ENCODE measurements around the gene DOCK3. TPM values are rescaled to one million over a fixed set of nuclear protein-coding genes. Genes with fewer than 3 reads are reported as not detected.

The DOCK3 gene
- total and polyA plus RNA-seq, 2 of the 4 experiments (the other 2 are of a cell fraction): under 0.01 to 0.12 TPM

DNA sequence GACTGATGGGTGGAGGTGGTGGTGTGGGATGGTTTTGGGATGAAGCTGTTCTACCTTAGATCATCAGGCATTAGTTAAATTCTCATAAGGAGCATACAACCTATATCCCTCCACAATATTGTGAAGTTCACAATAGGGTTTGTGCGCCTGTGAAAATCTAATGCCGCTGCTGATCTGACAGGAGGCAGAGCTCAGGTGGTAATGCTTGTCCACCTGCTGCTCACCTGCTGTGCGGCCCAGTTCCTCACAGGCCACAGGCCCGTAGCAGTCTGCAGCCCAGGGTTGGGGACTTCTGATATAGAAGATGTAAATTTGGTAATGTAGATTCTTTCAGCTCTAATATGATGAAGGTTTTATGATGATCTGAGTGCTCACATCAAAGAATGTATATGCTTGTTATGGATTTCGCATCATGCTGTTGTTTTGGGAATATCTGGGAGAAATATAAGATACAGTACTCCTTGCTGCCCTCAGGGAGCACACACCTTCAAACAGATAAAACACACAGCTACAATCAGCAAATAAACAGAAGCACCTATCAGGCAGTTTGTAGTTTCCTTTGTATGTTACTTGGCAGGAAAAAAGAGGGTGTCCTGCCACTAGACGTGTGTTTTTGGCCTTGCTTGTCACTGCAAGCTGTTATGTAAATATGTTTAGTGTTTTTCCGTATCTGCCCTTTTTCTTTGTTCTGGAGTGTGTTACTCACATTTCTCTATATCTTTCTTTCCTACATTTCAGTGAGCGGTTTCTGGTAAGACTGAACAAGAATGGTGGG lies 471.3 kb downstream of the DOCK3 start:
- ATAC-seq (ENCODE audit: low read depth): no peak
- dilution Hi-C loops (cut with HindIII; ENCODE audit: low sequenced_read_pairs, unreplicated experiment) (no loop called here), in situ Hi-C loops (cut with MboI; ENCODE audit: low sequenced_read_pairs) (no loop called here), intact Hi-C loops (cut with micrococcal nuclease) (no loop called here)
- Histone ChIP-seq H2BK5ac (ENCODE audit: low read depth, low read length, poor library complexity, severe bottlenecking) (no peak overlapping the region), H3K4me1 (ENCODE audit: control insufficient read depth, insufficient read depth, low read length) (no peaks in the 10 kb centered on the region), H3K4me3 (ENCODE audit: insufficient read depth, low read depth, low read length) (no peak overlapping the region), H3K27me3 (ENCODE audit: control insufficient read depth, insufficient read depth, low read length) (no peaks in the 10 kb centered on the region), H4K20me1 (ENCODE audit: insufficient read depth, low read length) (no peaks in the 10 kb centered on the region), H2BK120ac (ENCODE audit: low read depth, low read length) (no peak overlapping the region), H4K91ac (ENCODE audit: insufficient read depth, low read depth, low read length) (no peak overlapping the region), H3K18ac (ENCODE audit: low read depth, low read length) (no peak overlapping the region), H4K5ac (ENCODE audit: low read depth, low read length) (no peak overlapping the region), H3K9me3 (ENCODE audit: control insufficient read depth, insufficient read depth, low read length) (peaks cover 2% of the 10 kb centered on the region; the same call in 1 of the 2 replicates), H3K23ac (ENCODE audit: low read depth, low read length) (no peak overlapping the region), H2AK9ac (replicated peaks; ENCODE audit: low read depth, low read length, poor library complexity) (no peak overlapping the region), H3K79me1 (ENCODE audit: low read depth in 1 of 2, low read length in 2 of 2) (no peaks in the 10 kb centered on the region), H3K56ac (ENCODE audit: extremely low read depth, insufficient read depth, low read length) (no peak overlapping the region), H3K4me2 (ENCODE audit: low read depth, low read length) (no peak overlapping the region), H3K4ac (ENCODE audit: low read depth, low read length) (no peak overlapping the region), H4K8ac (ENCODE audit: low read depth in 2 of 2, low read length in 2 of 2) (no peak overlapping the region), H3K9me1 (ENCODE audit: insufficient read depth, low read length) (no peaks in the 10 kb centered on the region), H2AFZ (replicated peaks; ENCODE audit: low read length, poor library complexity) (no peak overlapping the region), H2BK20ac (ENCODE audit: low read depth, low read length) (no peak overlapping the region), H3K27ac (ENCODE audit: insufficient read depth, low read length) (no peak overlapping the region), H3K14ac (replicated peaks; ENCODE audit: low read depth, low read length) (no peak overlapping the region), H3K36me3 (ENCODE audit: control insufficient read depth, insufficient read depth, low read length) (no peaks in the 10 kb centered on the region), H2AK5ac (ENCODE audit: low read depth, low read length) (no peak overlapping the region), H2BK15ac (ENCODE audit: low read depth, low read length) (no peak overlapping the region), H3K9ac (ENCODE audit: low read depth, low read length) (no peak overlapping the region)
- no TSS peak for BruUV-seq (replicated peaks)
- DNase-seq: no peak
- POLR2A ChIA-PET (ENCODE audit: unreplicated experiment): no interaction called here
- WGBS, 2 experiments (ENCODE audit: extremely low coverage in 2 of 2, insufficient read length in 1 of 2): 90% methylated on average over 2 of the region's 8 CpGs; no CpG with 5 or more reads in 1 of the 2 experiments
- CTCF ChIA-PET: no interaction called here
- TF ChIP-seq MAZ (IDR thresholded peaks at IDR 0.05; ENCODE audit: borderline replicate concordance, low read depth, low read length): no peak
- TF ChIP-seq MAFK (IDR thresholded peaks at IDR 0.05; ENCODE audit: low read depth, low read length): no peak
- no peak for TF ChIP-seq BHLHE40 (IDR thresholded peaks at IDR 0.05; ENCODE audit: low read depth, low read length)
- TF ChIP-seq, protein P1, sequence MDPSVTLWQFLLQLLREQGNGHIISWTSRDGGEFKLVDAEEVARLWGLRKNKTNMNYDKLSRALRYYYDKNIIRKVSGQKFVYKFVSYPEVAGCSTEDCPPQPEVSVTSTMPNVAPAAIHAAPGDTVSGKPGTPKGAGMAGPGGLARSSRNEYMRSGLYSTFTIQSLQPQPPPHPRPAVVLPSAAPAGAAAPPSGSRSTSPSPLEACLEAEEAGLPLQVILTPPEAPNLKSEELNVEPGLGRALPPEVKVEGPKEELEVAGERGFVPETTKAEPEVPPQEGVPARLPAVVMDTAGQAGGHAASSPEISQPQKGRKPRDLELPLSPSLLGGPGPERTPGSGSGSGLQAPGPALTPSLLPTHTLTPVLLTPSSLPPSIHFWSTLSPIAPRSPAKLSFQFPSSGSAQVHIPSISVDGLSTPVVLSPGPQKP (IDR thresholded peaks at IDR 0.05; ENCODE audit: borderline replicate concordance, low read depth, low read length): no peak
- no peak for TF ChIP-seq NFE2L2 (IDR thresholded peaks at IDR 0.05; ENCODE audit: low read depth, low read length)
- TF ChIP-seq, protein P2, sequence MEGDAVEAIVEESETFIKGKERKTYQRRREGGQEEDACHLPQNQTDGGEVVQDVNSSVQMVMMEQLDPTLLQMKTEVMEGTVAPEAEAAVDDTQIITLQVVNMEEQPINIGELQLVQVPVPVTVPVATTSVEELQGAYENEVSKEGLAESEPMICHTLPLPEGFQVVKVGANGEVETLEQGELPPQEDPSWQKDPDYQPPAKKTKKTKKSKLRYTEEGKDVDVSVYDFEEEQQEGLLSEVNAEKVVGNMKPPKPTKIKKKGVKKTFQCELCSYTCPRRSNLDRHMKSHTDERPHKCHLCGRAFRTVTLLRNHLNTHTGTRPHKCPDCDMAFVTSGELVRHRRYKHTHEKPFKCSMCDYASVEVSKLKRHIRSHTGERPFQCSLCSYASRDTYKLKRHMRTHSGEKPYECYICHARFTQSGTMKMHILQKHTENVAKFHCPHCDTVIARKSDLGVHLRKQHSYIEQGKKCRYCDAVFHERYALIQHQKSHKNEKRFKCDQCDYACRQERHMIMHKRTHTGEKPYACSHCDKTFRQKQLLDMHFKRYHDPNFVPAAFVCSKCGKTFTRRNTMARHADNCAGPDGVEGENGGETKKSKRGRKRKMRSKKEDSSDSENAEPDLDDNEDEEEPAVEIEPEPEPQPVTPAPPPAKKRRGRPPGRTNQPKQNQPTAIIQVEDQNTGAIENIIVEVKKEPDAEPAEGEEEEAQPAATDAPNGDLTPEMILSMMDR (conservative IDR thresholded peaks at IDR 0.05; ENCODE audit: low read depth, low read length): no peak
- TF ChIP-seq FOS (IDR thresholded peaks at IDR 0.05; ENCODE audit: low read depth, low read length): no peak
- TF ChIP-seq POLR2A (IDR thresholded peaks at IDR 0.05; ENCODE audit: low read depth, low read length): no peak
- no peak for TF ChIP-seq RAD21 (IDR thresholded peaks at IDR 0.05; ENCODE audit: low read length)
- TF ChIP-seq CHD1 (IDR thresholded peaks at IDR 0.05; ENCODE audit: low read depth, low read length): no peak
- no peak for TF ChIP-seq MXI1 (IDR thresholded peaks at IDR 0.05; ENCODE audit: borderline replicate concordance, low read depth, low read length)

Data from IMR-90 (cell line).